Activated CD4-positive, alpha-beta T cell treated with anti-CD3 and anti-CD28 coated beads, Interleukin-2, amount 50 U/mL, for 4 hours (primary cell): ENCODE data around the gene EPS8L2.
A peak's percentile ranks its signal among the peaks of the same experiment; 100 is the strongest.

Source experiments
- DNase-seq, 2 experiments: peaks; one replicate each; pipeline ENCODE4 v3.0.0-alpha.2; 2020

Gene EPS8L2

DNA sequence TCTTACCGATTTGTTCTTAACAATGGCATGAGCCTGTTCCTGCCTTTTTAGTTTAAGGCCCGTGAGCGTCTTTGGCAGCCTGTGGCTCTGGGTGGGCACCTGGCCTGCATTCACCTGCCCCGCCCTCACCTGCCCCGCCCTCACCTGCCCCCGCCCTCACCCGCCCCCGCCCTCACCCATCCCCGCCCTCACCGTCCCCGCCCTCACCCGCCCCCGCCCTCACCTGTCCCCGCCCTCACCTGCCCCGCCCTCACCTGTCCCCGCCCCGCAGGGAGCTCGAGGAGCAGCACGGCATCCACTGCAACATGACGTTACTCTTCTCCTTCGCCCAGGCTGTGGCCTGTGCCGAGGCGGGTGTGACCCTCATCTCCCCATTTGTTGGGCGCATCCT lies 57.0 kb downstream of the EPS8L2 start:
- no peak for DNase-seq

DNA sequence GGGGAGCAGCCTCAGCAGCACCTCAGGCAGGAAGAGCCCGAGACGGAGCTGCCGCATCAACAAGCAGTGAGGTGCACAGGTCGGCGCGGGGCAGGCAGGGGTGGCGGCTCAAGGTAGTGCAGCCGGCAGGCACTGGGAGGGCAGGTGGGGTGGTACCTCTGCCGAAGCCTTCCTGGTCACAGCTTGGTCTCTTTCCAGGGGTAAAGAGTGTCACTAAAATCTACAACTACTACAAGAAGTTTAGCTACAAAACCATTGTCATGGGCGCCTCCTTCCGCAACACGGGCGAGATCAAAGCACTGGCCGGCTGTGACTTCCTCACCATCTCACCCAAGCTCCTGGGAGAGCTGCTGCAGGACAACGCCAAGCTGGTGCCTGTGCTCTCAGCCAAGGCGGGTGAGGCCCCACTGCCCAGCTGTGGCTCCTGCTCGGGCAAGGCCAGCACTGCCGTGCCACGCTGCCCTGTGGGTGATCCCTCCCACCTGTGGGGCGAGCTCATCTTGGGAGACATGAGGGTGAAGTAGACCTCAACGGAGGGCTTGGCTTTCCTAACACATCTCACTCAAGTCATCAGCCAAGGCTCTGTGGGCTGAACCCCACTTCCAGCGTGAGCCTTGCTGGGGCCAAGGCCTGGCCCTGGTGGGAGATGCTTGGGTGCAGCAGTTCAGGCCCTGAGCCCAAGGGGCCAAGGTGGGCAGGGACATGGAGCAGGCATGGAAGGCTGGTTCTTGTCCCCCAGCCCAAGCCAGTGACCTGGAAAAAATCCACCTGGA lies 57.7 kb downstream of the EPS8L2 start:
- DNase-seq: no peak

DNA sequence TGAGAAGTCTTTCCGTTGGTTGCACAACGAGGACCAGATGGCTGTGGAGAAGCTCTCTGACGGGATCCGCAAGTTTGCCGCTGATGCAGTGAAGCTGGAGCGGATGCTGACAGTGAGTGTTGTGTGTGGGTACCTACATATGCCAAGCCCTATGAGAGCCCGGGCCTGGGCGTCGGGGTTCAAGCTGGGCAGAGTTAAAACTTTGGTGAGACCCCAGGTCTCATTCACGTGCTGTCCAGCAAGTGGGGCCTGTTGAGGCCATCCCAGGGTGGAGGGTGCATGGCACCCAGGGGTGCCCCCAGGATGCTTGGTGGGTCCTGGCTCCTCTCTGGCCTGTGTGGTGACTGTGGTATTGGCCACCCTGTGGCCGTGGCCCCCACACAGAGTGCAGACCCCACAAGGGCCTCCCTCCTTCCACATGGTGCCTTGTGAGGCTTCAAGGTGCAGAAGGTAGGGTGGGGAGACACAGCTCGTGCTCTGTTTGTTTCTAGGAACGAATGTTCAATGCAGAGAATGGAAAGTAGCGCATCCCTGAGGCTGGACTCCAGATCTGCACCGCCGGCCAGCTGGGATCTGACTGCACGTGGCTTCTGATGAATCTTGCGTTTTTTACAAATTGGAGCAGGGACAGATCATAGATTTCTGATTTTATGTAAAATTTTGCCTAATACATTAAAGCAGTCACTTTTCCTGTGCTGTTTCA lies 58.4 kb downstream of the EPS8L2 start:
- no peak for DNase-seq

DNA sequence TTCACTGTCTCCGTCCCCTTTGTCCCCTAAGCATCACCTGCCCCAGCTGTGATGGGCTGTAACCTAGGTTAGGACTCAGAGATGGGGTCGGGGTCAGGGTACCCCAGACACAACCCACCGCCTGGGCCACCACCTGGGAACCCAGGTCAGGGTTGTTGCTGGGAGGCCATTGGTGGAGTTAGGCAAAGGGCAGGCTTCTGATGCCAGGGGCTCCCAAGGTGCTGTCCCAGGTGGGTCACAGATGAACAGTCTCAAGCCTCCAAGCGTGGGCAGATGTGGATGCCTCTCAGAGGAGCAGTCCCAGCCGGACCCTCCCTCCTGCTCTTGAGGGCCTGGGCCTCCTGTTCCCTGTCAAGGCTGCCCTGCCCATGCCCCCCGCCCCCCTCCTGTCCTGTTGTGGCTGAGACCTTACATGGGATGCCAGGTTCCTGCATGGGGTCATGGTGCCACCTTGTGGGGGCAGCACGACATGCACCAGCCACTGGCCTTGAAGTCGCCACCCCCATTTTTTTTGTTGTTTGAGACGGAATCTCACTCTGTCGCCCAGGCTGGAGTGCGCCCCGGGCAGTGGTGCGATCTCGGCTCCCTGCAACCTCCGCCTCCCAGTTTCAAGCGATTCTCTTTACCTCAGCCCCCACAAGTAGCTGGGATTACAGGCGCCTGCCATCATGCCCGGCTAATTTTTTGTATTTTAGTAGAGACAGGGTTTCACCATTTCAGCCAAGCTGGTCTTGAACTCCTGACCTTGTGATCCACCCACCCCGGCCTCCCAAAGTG lies 59.2 kb downstream of the EPS8L2 start:
- DNase-seq: peak; percentile 56 to 57

DNA sequence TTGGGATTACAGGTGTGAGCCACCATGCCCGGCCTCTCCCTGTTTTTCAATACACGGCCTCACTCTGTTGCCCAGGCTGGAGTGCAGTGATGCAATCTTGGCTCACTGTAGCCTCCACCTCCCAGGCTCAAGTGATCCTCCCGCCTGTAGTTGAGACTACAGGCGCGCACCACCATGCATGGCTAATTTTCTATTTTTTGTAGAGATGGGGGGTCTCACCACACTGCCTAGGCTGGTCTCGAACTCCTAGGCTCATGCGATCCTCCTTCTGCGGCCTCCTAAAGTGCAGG lies 59.7 kb downstream of the EPS8L2 start:
- DNase-seq: no peak

DNA sequence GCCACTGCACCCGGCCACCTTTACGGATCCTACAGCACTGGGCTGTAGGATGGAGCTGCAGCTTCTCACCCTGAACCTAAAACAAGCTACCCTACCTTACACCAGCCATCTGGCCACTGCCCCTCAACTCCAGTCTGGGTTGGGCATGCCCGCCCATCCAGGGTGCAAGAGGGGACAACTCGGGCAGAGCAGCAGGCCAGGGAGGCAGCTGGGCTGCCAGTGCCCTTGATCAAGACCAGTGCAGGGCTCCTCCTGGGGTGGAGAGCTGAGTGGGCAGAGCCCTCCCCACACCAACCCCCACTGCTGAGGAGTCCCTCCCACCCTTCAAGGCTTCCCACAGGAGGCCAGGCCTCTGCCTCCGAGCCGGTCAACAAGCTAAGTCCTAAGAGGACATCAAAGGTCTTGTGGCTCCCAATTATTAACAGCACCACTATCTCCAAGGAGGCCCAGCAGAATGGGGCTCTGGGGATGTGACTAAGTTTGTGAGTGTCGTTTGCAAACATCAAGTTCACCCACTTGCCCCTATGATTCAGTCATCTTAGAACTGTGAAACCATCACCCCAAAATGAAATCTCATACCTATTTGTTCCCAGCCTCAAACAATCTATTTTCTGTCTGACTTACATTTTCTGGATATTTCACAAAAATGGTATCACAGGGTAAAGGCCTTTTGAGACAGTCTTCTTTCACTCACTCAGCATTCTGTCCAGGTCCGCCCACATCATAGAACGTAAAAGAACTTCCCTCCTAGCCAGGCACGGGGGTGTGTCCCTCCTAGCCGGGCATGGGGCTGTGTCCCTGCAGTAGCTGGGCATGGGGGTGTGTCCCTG lies 60.3 kb downstream of the EPS8L2 start:
- no peak for DNase-seq

DNA sequence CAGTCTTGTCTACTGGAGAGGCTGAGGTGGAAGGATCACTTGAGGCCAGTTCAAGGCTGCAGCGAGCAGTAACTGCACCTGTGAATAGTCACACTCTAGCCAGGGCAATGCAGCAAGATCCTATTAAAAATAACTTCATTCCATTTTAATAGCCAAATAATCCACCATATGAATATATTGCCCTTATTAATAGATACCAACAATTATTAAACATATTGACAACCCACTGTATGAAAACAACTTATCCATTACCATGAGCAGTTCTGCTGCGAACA lies 60.8 kb downstream of the EPS8L2 start:
- no peak for DNase-seq

DNA sequence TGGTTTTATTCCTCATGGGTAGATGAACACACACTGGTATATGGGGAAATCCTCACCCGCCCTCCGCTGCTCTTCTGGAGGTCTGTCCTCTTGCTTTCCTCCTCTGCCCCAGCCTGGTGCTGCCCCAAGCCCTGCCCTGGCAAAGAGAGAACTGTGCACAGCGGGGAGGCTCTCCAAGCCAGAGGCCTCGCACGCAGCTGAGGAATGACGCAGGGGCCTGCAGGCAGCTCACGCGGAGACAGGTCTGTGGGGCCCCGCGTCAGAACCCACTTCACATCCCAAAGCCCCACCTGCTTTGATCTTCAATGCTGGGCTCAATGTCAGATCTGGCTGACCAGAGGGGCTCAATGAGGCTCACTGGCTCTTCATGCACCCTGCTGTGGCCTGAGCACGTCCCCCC lies 61.2 kb downstream of the EPS8L2 start:
- DNase-seq: no peak

DNA sequence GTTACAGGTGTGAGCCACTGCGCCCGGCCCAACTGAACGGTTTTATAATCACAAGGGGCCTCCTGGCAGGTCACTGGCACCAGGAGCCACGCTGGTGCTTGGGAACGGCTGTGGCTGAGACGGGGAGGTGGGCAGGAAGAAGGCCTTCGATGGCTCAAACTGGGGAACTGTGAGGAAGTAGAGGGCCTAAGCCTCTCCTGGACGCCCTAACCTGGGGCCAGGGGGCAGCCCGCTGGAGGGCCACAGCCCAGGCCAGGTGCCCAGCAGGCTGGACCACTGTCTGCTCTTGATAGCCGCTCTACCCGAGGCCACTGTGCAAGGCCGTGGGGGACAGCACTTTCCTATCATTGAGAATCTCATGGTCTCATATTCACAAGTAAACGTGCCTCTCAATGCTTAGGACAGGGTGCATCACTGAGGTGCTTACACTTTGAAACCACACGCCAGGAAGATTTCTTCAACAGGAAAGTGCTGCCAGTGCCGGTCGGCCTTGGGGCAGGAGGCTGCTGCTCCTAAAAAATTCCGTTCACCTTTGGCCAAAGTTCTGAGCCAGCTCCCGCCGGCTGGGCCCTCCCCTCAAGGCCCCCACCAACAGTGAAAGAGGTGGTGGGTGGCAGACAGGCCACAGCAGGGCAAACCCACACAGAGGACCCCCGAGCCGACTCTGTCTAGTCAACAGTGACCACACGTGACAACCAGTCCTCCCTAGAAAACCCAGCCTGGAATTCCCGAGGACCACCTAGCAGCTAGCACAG lies 64.0 kb downstream of the EPS8L2 start:
- DNase-seq: no peak

DNA sequence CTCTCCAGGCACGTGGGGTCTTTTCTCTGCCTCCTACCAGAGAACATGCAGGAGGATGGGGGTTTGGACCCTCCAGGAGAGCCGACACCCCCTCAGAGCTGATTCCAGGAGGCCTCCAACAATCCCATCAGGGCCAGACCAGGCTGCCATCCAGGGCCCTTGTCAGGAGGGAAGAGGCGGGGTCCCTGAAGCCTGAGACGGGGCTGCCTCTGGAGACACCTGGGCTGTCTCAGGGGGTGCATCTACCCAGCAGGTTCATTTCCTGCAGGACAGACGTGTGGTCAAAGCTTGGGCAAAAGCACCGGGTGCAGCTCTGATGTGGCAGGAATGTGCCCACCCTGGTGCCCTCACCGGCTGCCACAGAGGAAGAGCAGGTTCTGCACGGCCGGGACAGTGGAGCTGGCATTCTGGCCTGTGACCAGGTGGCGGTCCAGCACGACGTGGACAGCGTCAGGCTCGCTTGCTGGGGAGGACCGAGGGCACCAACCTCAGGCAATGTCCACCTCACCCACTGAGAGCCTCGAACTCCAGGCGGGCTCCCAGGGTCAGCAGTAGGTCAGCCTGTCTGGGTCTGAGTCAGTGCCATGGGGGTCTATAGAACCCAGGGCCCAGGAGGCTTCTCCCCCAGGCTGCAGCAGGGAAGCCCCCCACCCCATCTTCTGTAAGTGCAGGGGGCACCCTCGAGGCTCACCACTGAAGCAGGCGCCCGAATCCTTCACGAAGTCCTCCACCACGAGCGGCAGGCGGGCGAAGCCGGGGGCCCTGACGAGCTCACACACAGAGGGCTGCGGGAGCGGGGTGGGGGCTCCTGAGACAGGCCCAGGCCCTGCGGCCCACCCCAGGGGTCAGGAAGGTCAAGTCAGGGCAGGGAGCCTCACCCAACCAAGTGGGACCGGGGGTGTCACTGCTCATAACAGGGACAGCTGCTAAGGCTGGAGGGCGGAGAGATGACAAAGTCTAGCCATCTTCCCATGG lies 64.9 kb downstream of the EPS8L2 start:
- DNase-seq: no peak

DNA sequence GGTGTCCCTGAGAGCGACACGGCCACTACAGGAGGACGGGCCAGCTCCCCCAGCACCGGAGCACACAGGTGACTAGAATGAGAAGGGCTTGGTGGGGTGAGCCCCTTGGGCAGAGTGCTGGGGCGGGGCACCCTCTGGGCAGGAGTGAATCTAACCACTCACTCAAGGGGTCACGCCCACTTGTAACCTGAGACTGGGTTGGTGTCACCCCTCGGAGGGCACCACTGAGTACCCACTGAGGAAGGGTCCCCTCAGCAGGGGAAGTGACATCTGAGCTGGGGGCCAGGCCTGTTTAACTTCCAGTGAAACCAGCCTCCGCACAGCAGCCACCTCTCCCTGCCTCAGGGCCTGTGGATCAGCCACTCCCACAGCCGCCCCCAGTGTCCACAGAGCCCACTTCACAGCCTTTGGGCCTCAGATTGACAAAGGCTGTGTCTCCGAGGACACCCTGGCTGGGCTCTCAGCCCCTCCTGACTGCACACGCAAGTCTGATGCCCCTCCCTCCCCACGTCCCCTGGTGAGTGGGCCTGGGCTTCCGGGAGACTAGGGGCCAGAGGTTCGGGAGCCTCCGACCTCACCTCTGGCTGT lies 65.7 kb downstream of the EPS8L2 start:
- DNase-seq: no peak

DNA sequence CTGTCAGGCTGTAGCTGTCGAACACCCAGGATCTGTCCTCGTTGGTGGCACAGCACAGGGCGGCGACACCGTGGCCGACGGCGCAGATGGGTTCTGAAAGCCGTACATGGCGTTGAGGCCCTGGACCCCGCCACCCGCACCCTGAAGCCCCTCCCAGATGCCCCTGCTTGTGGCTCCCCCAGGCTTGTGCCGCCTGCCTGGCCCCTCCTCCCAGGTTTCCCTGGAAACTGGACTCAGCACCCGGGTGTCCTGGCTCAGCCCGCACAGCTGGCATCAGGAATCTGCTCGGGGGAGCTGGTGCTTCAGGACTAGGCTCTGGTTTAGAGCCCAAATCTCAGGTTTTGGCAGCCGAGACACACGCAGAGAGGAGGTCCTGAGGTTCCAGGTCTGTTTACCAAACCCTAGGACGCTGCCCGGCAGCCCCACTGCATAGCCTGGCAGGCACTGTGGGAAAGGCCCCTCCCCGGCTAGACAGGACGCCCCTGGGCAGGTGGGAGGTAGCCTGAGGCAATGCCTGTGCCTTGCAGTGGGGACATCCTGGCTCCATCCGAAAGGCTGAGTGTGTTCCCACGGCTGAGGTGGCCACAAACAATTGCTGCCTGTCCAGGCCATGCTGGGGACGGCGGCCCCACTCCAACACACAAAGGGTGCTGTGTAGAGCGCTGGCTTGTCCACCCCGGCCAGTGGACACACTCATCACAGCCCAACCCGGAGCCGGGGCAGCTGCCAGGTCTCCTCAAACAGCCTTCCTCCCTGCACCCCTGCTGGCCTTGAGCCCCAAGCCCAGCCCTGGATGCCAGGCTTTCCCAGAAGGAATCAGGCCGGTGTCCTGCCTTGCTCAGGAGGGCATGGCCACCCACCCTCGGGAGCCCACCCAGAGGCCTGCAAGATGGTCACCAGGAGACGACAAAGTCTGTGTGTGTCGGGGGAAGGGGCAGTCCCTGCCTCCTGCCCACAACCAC lies 66.7 kb downstream of the EPS8L2 start:
- DNase-seq: no peak

DNA sequence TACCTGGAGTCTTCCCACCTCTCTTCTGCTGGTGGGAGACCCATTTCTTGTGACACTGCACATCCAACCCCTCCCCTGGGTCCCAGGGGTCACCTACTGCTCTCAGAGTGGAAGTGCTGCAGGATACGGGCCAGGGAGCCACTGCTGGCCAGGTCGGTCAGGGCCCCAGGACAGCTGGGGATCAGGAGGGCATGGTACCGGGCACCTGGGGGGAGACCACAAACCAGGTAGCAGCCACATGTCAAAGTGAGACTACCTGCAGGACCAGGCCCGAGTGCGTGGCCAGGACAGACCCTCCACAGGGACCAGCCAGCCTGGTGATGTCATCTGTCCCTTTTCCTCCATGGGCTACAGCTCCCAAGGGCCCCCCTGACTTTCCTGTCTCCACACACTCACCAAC lies 67.4 kb downstream of the EPS8L2 start:
- DNase-seq: no peak

DNA sequence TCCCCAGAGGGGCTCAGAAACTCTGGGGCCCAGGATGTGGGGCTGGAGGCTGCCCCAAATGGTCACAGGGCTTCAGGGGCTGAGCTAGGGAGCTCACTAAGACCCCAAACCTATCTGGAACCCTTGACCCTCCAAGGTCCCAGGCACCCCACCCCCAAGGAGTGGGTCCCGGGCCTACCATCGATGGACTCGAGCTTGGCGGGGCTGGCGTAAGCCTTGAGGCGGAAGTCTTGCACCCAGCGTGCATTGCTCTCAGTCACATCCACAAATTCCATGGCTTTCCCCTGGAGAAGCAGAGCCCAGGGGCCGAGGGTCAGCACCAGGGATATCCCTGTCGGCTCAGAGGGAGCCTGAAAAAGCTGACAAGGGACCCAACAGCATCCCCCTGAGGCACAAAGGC lies 67.8 kb downstream of the EPS8L2 start:
- no peak for DNase-seq

DNA sequence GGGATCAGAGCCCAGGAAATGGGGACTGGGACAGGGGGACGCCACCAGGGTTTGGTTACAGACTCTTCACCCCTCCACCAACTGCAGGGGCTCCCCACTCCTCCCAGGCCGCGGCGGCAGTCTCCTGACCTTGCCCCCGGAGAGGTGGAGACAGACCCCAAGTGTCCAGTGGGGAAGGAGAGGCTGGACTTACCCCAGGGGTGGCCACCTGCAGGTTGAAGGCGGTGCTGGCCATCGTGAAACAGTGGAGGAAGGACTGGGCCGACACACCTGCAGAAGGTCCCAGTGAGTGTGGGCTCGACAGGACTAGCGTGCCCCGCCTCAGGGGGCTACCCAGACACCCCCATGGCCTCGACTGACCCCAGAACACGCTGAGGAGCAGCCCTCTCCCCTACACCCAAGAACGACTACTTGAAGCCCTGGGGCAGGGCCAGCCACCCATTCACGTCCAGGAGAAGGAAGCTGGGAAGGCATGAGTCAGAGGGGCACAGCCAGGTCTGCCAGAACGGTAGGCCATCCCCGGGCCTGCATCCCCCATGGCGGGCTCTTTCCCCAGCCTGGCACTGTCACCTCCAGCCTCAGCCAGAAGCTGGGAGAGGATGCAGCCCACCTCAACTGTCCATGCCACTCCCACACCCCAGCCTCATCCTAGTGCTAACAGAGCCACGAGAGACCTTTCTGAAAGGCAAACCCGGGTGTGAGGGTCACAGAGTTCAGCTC lies 69.0 kb downstream of the EPS8L2 start:
- DNase-seq: no peak

DNA sequence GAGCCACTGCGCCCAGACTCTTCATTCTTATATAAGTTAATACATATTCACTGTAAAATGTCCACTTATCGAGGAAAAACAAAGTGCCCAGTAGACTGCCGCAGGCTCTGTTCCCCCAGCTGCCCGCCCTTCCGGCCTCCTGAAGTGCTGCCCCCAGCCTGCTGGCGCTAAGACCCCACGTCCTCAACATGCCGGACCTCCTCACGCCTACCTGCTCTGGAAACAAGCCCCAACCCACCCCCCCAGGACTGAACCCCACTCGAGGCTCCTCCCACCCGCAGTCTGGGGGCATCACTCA lies 70.2 kb downstream of the EPS8L2 start:
- no peak for DNase-seq

DNA sequence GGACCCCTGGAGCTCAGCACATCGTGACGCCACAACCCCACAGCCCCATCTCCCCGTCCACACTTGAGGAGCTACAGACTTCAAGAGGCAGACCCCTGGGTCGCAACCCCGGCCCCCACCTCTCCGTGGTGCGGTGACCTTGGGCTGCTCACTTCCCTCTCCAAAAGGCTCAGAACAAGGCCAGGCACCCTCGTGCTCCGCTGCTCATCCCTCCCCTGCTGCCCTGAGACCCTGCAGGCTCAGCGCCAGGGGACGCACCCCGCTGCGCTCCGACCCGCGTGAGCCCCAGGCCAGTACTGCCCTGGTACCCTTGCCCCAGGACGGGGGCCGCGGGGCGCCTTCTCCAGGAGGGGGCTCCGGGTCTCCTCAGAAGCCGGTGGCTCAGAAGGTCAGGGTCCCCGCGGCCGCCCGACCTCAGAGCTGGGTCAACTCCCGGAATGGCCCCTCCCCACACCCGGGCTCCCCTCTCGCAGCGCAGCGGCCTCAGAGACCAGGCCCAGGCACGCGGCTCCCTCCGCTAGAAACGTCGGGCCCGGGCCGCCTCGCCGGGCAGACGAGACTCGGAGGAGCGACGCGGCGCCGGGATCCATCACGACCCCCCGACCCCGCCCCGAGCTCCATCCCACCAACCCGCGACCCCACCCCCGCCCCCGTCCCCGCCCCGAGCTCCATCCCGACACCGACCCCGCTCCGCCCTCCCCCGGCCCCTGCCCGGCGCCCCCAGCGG lies 70.7 kb downstream of the EPS8L2 start:
- no peak for DNase-seq
